Muscle of leg (tissue), 11 donors: ENCODE data around the gene MAGI2. TPM values are rescaled to one million over a fixed set of nuclear protein-coding genes. Genes with fewer than 3 reads are reported as not detected.

ENCODE experiments used
- DNase-seq: peaks from one replicate; pipeline ENCODE4 v3.0.0; 2013
- H3K27ac ChIP-seq: one replicate; pipeline ENCODE4 v1.5.1; 2013; ENCODE audit warnings: mild to moderate bottlenecking, low read length, control low read depth
- H3K27me3 ChIP-seq: one replicate; pipeline ENCODE4 v1.6.1; 2013; ENCODE audit warnings: low read length; ENCODE audit not compliant: control insufficient read depth, insufficient read depth
- H3K36me3 ChIP-seq: one replicate; pipeline ENCODE4 v1.6.1; 2013; ENCODE audit warnings: low read length; ENCODE audit not compliant: control insufficient read depth, insufficient read depth
- H3K4me1 ChIP-seq: one replicate; pipeline ENCODE4 v1.6.1; 2013; ENCODE audit warnings: low read length; ENCODE audit not compliant: control insufficient read depth, insufficient read depth
- H3K4me3 ChIP-seq: one replicate; pipeline ENCODE4 v1.5.1; 2013; ENCODE audit warnings: low read length, control low read depth
- H3K9me3 ChIP-seq: replicated peaks from 2 replicates; pipeline ENCODE4 v1.6.1; 2013; ENCODE audit warnings: low read depth, low read length; ENCODE audit not compliant: control insufficient read depth
- WGBS: methylation state at CpG from one replicate; pipeline ENCODE4 v1.1.5; 2013; ENCODE audit warnings: missing lambda C conversion rate; ENCODE audit not compliant: insufficient coverage; 5-methylcytosine and 5-hydroxymethylcytosine counted together
- polyA plus RNA-seq, 8 donors: library from polyadenylated mRNA; unstranded; fragments of 120-200 nt; gene quantifications; one replicate each; pipeline versions ENCODE4 v1.2.1 to v1.2.3, GENCODE V29; 2013; ENCODE audit warnings: inconsistent platforms in 1 of 8, low replicate concordance in 1 of 8; ENCODE audit not compliant: insufficient read length in 8 of 8, insufficient read depth in 1 of 8
- total RNA-seq: library from RNA; stranded (reverse); fragments of 120-200 nt; gene quantifications from one replicate; pipeline ENCODE4 v1.2.4, GENCODE V29; 2013

MAGI2 gene
- total and polyA plus RNA-seq, 9 donors, result 3.5 to 6.3 (median 5.2) TPM

DNA sequence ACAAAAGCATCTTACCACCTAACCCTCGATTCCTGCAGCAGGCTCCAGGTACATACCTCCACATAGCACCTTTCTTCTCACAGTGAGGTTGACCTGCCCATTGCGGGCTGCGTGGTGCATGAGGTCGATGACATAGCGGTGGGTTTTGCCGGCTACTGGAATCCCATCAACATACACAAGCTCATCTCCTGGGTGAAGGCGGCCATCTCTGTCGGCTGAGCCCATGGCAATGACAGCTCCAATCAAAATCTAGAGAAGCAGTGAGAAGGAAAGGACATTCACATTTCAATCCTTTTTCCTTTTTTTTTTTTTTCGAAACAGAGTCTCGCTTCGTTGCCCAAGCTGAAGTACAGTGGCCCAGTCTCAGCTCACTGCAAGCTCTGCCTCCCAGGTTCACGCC is 1285.6 kb downstream of the MAGI2 start:
- Histone ChIP-seq H3K36me3 (no peaks in the 10 kb centered on the region), H3K4me1 (peaks cover 2% of the 10 kb centered on the region), H3K9me3 (no peaks in the 10 kb centered on the region), H3K27ac (no peak overlapping the region), H3K4me3 (no peak overlapping the region), H3K27me3 (no peaks in the 10 kb centered on the region)
- 100% methylated on average over 6 of the region's 12 CpGs for whole genome bisulfite sequencing
- DNase-seq, result no peak

DNA sequence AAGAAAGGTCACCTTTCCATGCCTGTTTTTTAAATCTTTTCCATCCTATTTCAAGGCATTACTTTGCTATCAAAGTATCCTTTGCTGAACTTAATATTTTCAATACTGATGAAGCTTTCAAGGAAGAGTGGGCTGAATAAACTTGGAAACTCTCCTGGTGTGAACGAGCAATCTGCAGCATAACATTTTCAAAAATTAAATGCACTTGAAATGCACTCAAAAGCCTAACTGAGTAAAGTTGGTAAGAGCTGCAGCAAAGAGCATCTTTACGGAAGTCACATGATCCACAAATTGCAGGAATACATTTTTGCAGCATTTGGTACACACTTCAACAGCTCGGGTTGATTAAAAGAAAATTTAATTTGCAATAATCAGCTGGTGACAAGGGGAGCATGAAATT is 1287.6 kb downstream of the MAGI2 start:
- Histone ChIP-seq H3K4me3 (no peak overlapping the region), H3K27me3 (no peaks in the 10 kb centered on the region), H3K36me3 (no peaks in the 10 kb centered on the region), H3K27ac (no peak overlapping the region), H3K9me3 (no peaks in the 10 kb centered on the region), H3K4me1 (no peaks in the 10 kb centered on the region)
- no CpG with 5 or more reads among the region's 3 CpGs for WGBS
- no peak for DNase-seq

GRCh38 chr7:78165454-78165853 is 1288.0 kb downstream of the MAGI2 start:
- 47% methylated on average over 2 of the region's 5 CpGs for WGBS
- H3K27me3 ChIP-seq, result no peaks in the 10 kb centered on the region
- DNase-seq, result no peak
- H3K36me3 ChIP-seq, result no peaks in the 10 kb centered on the region
- H3K9me3 ChIP-seq, result no peaks in the 10 kb centered on the region
- no peak overlapping the region for H3K27ac ChIP-seq
- no peaks in the 10 kb centered on the region for H3K4me1 ChIP-seq
- no peak overlapping the region for H3K4me3 ChIP-seq

- no peak overlapping the region for H3K4me3 ChIP-seq
- no peaks in the 10 kb centered on the region for H3K27me3 ChIP-seq
- no CpG with 5 or more reads among the region's 1 CpG for WGBS
- H3K27ac ChIP-seq, result no peak overlapping the region
- H3K9me3 ChIP-seq, result no peaks in the 10 kb centered on the region
- no peak for DNase-seq
- H3K4me1 ChIP-seq, result no peaks in the 10 kb centered on the region
- no peaks in the 10 kb centered on the region for H3K36me3 ChIP-seq
Observed at GRCh38 chr7:78164459-78164858, 1289.0 kb downstream of the MAGI2 start.

DNA sequence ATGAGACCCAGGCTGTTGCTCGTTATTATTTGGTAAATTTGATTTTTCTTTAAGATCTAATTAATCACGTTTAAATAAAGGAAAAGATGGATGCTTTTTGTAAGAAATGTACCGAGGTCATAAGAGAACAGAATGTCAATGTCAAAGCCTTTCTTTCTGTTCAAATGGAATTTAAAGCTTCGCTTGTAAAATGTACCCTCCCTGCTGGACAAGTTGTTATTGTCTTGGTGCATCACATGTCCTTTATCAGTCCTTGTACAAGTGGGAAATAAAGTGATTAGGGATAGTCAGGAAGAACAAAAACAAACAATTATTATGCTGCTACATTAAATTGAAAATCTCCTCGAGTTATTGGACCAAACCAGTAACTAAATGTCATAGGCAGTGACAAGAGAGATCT is 1291.7 kb downstream of the MAGI2 start:
- no peak overlapping the region for H3K27ac ChIP-seq
- H3K4me1 ChIP-seq, result no peaks in the 10 kb centered on the region
- no peaks in the 10 kb centered on the region for H3K27me3 ChIP-seq
- DNase-seq, result no peak
- H3K4me3 ChIP-seq, result no peak overlapping the region
- no peaks in the 10 kb centered on the region for H3K36me3 ChIP-seq
- H3K9me3 ChIP-seq, result no peaks in the 10 kb centered on the region
- WGBS, result 92% methylated on average over 2 of the region's 5 CpGs

DNA sequence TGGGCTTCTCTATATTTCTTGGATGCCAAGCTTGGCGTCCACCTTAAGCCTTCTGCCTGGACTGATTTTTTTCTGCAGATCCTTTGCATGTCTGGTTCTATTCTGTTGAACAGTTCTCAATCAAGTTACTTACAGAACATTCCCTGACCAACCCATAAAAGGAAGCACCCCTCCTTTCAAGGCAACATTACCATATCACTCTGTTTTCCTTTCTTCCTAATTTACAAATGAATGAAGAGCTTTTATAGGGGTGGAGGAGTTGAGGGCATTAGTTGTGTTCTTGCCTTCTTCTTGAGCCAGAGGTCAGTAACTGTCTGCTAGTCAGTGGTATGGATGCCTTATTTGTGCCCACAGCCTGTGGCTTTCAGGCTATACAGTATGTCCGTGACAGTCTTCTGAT is 1293.9 kb downstream of the MAGI2 start:
- Histone ChIP-seq H3K4me3 (no peak overlapping the region), H3K9me3 (no peaks in the 10 kb centered on the region), H3K36me3 (no peaks in the 10 kb centered on the region), H3K27ac (no peak overlapping the region), H3K4me1 (no peaks in the 10 kb centered on the region), H3K27me3 (no peaks in the 10 kb centered on the region)
- DNase-seq, result no peak
- 95% methylated on average over 2 of the region's 2 CpGs for WGBS

- WGBS, result no CpG with 5 or more reads among the region's 4 CpGs
- no peaks in the 10 kb centered on the region for H3K9me3 ChIP-seq
- no peaks in the 10 kb centered on the region for H3K36me3 ChIP-seq
- H3K4me3 ChIP-seq, result no peak overlapping the region
- DNase-seq, result no peak
- H3K27ac ChIP-seq, result no peak overlapping the region
- no peaks in the 10 kb centered on the region for H3K27me3 ChIP-seq
- H3K4me1 ChIP-seq, result no peaks in the 10 kb centered on the region
Observed at GRCh38 chr7:78153285-78153684, 1300.2 kb downstream of the MAGI2 start.

DNA sequence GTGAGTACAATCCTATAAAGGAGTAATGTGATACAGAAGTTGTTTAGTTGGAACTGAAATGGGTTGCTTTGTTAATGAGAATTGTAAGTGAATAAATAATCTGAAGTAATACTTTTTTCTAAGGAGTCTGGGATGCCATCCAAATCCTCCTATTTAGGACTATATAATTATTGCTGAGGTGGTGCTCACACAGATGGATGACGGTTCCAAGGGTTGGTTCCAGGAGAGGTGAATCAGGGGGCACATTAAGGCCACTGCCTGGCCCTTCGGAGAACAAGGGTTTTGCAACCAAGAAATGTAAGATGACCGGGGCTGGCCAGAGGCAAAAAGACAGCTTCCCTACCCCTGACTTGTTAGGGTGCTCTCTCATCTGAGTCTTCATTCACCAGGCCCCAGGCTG is 1302.2 kb downstream of the MAGI2 start:
- no peaks in the 10 kb centered on the region for H3K4me1 ChIP-seq
- no peaks in the 10 kb centered on the region for H3K9me3 ChIP-seq
- no peaks in the 10 kb centered on the region for H3K27me3 ChIP-seq
- 50% methylated on average over 2 of the region's 3 CpGs for WGBS
- no peaks in the 10 kb centered on the region for H3K36me3 ChIP-seq
- no peak for DNase-seq
- H3K4me3 ChIP-seq, result no peak overlapping the region
- no peak overlapping the region for H3K27ac ChIP-seq

GRCh38 chr7:78149787-78150186 is 1303.7 kb downstream of the MAGI2 start:
- no peak for DNase-seq
- no peaks in the 10 kb centered on the region for H3K36me3 ChIP-seq
- no CpG with 5 or more reads among the region's 1 CpG for WGBS

GRCh38 chr7:78148166-78148894 is 1305.1 kb downstream of the MAGI2 start:
- no peaks in the 10 kb centered on the region for H3K9me3 ChIP-seq
- H3K27ac ChIP-seq, result no peak overlapping the region
- H3K36me3 ChIP-seq, result no peaks in the 10 kb centered on the region
- H3K4me1 ChIP-seq, result no peaks in the 10 kb centered on the region
- H3K4me3 ChIP-seq, result no peak overlapping the region
- no CpG with 5 or more reads among the region's 1 CpG for WGBS
- DNase-seq, result no peak
- no peaks in the 10 kb centered on the region for H3K27me3 ChIP-seq

More at GRCh38 chr7:78149787-78150186, 1303.7 kb downstream of the MAGI2 start:
- Histone ChIP-seq H3K27ac (no peak overlapping the region), H3K4me1 (no peaks in the 10 kb centered on the region), H3K9me3 (no peaks in the 10 kb centered on the region), H3K4me3 (no peak overlapping the region), H3K27me3 (no peaks in the 10 kb centered on the region)

GRCh38 chr7:78146546-78146945 is 1306.9 kb downstream of the MAGI2 start:
- Histone ChIP-seq H3K9me3 (no peaks in the 10 kb centered on the region), H3K4me3 (no peak overlapping the region), H3K27ac (no peak overlapping the region), H3K27me3 (no peaks in the 10 kb centered on the region), H3K36me3 (no peaks in the 10 kb centered on the region), H3K4me1 (no peaks in the 10 kb centered on the region)
- DNase-seq, result no peak
